ENCODE results near the gene PJA2. TPM values are rescaled to one million over a fixed set of nuclear protein-coding genes. Genes with fewer than 3 reads are reported as not detected.

The PJA2 gene
- total RNA-seq, 2 experiments from 2014 or later, result 88.8 to 92.9 TPM

- H3K27ac ChIP-seq (ENCODE audit: low read depth in 1 of 2, low read length in 2 of 2), result no peak overlapping the region
- no peak overlapping the region for H3K4me3 ChIP-seq (ENCODE audit: low read length)
- no peaks in the 10 kb centered on the region for H3K27me3 ChIP-seq (ENCODE audit: control insufficient read depth in 1 of 2, insufficient read depth in 2 of 2, low read length in 2 of 2)
- Mint-ChIP-seq H3K36me3 (ENCODE audit: low read depth) (peaks cover 40% of the 10 kb centered on the region), H3K9me3 (no peaks in the 10 kb centered on the region), H3K27me3 (no peaks in the 10 kb centered on the region), H3K4me3 (no peak overlapping the region), H3K27ac (no peak overlapping the region), H3K4me1 (ENCODE audit: low read depth) (no peaks in the 10 kb centered on the region)
- H3K36me3 ChIP-seq (ENCODE audit: insufficient read depth, low read length), result peaks cover 15% of the 10 kb centered on the region
- no peaks in the 10 kb centered on the region for H3K4me1 ChIP-seq (ENCODE audit: insufficient read depth, low read length)
- intact Hi-C loops (cut with DNase I, micrococcal nuclease), result no loop called here
- ChIA-PET POLR2A (no interaction called here), CTCF (no interaction called here)
- ATAC-seq (ENCODE audit: poor library complexity) (no peak), DNase-seq (no peak)
- no peaks in the 10 kb centered on the region for H3K9me3 ChIP-seq (ENCODE audit: control insufficient read depth in 1 of 2, insufficient read depth in 1 of 2, low read length in 2 of 2)
- no peak for TF ChIP-seq CTCF (IDR thresholded peaks at IDR 0.05)
Observed at GRCh38 chr5:109329333-109330237, 80.2 kb downstream of the PJA2 start.

DNA sequence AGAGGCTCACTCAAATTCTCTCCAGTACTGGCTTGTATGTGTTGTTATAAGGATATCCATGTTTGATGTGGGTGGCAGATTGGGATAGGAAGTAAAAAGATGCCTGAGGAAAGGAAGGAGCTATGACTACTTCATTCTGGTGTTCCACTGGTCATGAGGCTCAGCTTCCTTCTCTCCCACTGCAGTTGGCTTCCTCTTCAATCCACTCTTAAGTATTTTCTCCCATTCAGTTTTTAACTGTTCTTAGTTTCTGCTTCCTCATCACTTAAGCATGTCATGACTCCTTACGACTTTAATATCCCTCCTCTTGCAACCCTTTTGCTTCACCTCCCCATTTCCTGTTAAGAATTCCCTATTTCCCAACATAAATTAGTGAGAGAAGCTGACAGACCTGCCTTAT lies 81.1 kb downstream of the PJA2 start:
- ATAC-seq (ENCODE audit: poor library complexity) (no peak), DNase-seq (no peak)
- no peak overlapping the region for H3K27ac Mint-ChIP-seq
- peaks cover 8% of the 10 kb centered on the region for H3K36me3 ChIP-seq (ENCODE audit: insufficient read depth, low read length)
- H3K4me1 ChIP-seq (ENCODE audit: insufficient read depth, low read length), result no peaks in the 10 kb centered on the region
- ChIA-PET CTCF (no interaction called here), POLR2A (no interaction called here)
- no peaks in the 10 kb centered on the region for H3K4me1 Mint-ChIP-seq (ENCODE audit: low read depth)
- no peaks in the 10 kb centered on the region for H3K27me3 Mint-ChIP-seq
- no peak overlapping the region for H3K27ac ChIP-seq (ENCODE audit: low read depth in 1 of 2, low read length in 2 of 2)
- no peak for TF ChIP-seq CTCF (IDR thresholded peaks at IDR 0.05)
- H3K4me3 Mint-ChIP-seq, result no peak overlapping the region
- intact Hi-C loops (cut with DNase I, micrococcal nuclease), result no loop called here
- peaks cover 30% of the 10 kb centered on the region for H3K36me3 Mint-ChIP-seq (ENCODE audit: low read depth)
- H3K27me3 ChIP-seq (ENCODE audit: control insufficient read depth in 1 of 2, insufficient read depth in 2 of 2, low read length in 2 of 2), result no peaks in the 10 kb centered on the region
- H3K9me3 ChIP-seq (ENCODE audit: control insufficient read depth in 1 of 2, insufficient read depth in 1 of 2, low read length in 2 of 2), result no peaks in the 10 kb centered on the region
- no peaks in the 10 kb centered on the region for H3K9me3 Mint-ChIP-seq
- H3K4me3 ChIP-seq (ENCODE audit: low read length), result no peak overlapping the region

DNA sequence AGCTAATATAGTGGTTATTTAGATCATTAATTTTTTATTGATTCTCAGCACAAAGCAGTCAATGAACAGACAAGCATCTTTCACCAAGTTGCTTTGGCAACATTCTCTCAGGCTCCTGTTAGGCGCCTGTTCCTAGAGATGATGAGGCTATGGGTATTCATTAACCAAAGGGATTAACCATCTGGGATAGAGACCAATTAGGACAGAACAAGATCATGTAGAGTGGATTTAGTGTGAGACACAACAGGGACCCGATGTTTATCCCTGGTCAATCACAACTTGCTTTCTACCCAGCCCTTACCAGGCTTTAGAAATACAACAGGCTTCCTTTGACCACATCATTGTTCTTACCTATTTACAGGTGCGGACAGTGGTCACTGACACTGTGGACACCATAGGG lies 82.2 kb downstream of the PJA2 start:
- H3K9me3 Mint-ChIP-seq, result no peaks in the 10 kb centered on the region
- no peak overlapping the region for H3K4me3 Mint-ChIP-seq
- CTCF ChIA-PET, result no interaction called here
- Histone ChIP-seq H3K27me3 (ENCODE audit: control insufficient read depth in 1 of 2, insufficient read depth in 2 of 2, low read length in 2 of 2) (no peaks in the 10 kb centered on the region), H3K4me1 (ENCODE audit: insufficient read depth, low read length) (no peaks in the 10 kb centered on the region), H3K4me3 (ENCODE audit: low read length) (no peak overlapping the region), H3K9me3 (ENCODE audit: control insufficient read depth in 1 of 2, insufficient read depth in 1 of 2, low read length in 2 of 2) (no peaks in the 10 kb centered on the region), H3K27ac (ENCODE audit: low read depth in 1 of 2, low read length in 2 of 2) (no peak overlapping the region), H3K36me3 (ENCODE audit: insufficient read depth, low read length) (no peaks in the 10 kb centered on the region)
- ATAC-seq (ENCODE audit: poor library complexity) (no peak), DNase-seq (no peak)
- H3K27me3 Mint-ChIP-seq, result no peaks in the 10 kb centered on the region
- H3K36me3 Mint-ChIP-seq (ENCODE audit: low read depth), result peaks cover 20% of the 10 kb centered on the region
- intact Hi-C loops (cut with DNase I, micrococcal nuclease), result no loop called here
- POLR2A ChIA-PET, result interaction anchor here (1.3 kb wide), 1 partner anchor 82 kb away, joined by 3 read pairs; the partner anchor contains the start of gene PJA2
- no peak for TF ChIP-seq CTCF (IDR thresholded peaks at IDR 0.05)
- H3K4me1 Mint-ChIP-seq (ENCODE audit: low read depth), result no peaks in the 10 kb centered on the region
- no peak overlapping the region for H3K27ac Mint-ChIP-seq

Data from CD4-positive, alpha-beta T cell (primary cell).